Lung (tissue), 12 donors: Measurements from ENCODE around the gene BNIP3. TPM values are rescaled to one million over a fixed set of nuclear protein-coding genes. Genes with fewer than 3 reads are reported as not detected.

ENCODE experiments used
- ATAC-seq: fragments of 200-7000 bp; cut with Tn5 transposase; one replicate; pipeline ENCODE4 v1.9.1; 2020; ENCODE audit warnings: moderate number of reproducible peaks; ENCODE audit not compliant: insufficient read depth, low FRiP score
- DNase-seq, 3 donors: peaks; one replicate each; pipeline ENCODE4 v3.0.0-alpha.2; 2013 to 2017
- H3K27ac ChIP-seq, 2 donors: one replicate each; pipeline ENCODE4 v1.5.1; 2013; ENCODE audit warnings: mild to moderate bottlenecking in 2 of 2, moderate library complexity in 2 of 2, control low read depth in 1 of 2, inconsistent platforms in 1 of 2, low read depth in 1 of 2, low read length in 1 of 2
- H3K27me3 ChIP-seq, 3 donors: one replicate each; pipeline ENCODE4 v1.5.1; 2013; ENCODE audit warnings: low read length in 2 of 3; ENCODE audit not compliant: control insufficient read depth in 3 of 3, insufficient read depth in 3 of 3
- H3K36me3 ChIP-seq, 4 donors: one replicate each; pipeline ENCODE4 v1.5.1; 2013; ENCODE audit warnings: low read length in 4 of 4, mild to moderate bottlenecking in 1 of 4, moderate library complexity in 1 of 4; ENCODE audit not compliant: control insufficient read depth in 4 of 4, insufficient read depth in 4 of 4
- H3K4me1 ChIP-seq, 5 donors: one replicate each; pipeline ENCODE4 v1.5.1; 2013; ENCODE audit warnings: low read length in 5 of 5, mild to moderate bottlenecking in 2 of 5, moderate library complexity in 1 of 5; ENCODE audit not compliant: control insufficient read depth in 5 of 5, insufficient read depth in 5 of 5
- H3K4me3 ChIP-seq: one replicate; pipeline ENCODE4 v1.5.1; 2013; ENCODE audit warnings: mild to moderate bottlenecking, control low read depth, moderate library complexity
- H3K9ac ChIP-seq, 2 donors: one replicate each; pipeline ENCODE4 v1.5.1; 2013; ENCODE audit warnings: low read length in 2 of 2, control low read depth in 1 of 2; ENCODE audit not compliant: insufficient read depth in 1 of 2
- H3K9me3 ChIP-seq, 4 donors: one replicate each; pipeline ENCODE4 v1.5.1; 2013; ENCODE audit warnings: low read length in 3 of 4, mild to moderate bottlenecking in 1 of 4, moderate library complexity in 1 of 4; ENCODE audit not compliant: control insufficient read depth in 4 of 4, insufficient read depth in 3 of 4
- CTCF ChIP-seq: IDR thresholded peaks from 2 replicates; pipeline ENCODE4 v1.5.1; 2012; ENCODE audit warnings: mild to moderate bottlenecking; ENCODE audit errors: control extremely low read depth, extremely low read depth
- WGBS, 2 donors: extraction: QIAGEN DNeasy Blood & Tissue Kit; methylation state at CpG; one replicate each; pipeline ENCODE4 v1.1.7; 2013; 5-methylcytosine and 5-hydroxymethylcytosine counted together
- polyA plus RNA-seq, 2 donors: library from polyadenylated mRNA; stranded (reverse); fragments of 200-250 nt; gene quantifications; one replicate each; pipeline ENCODE4 v1.2.1, GENCODE V29; 2013
- total RNA-seq, 2 donors: library from RNA; depleted of rRNA in 1 of 2; stranded (reverse); fragments of >200 nt in 1 of 2; gene quantifications; one replicate each; pipeline ENCODE4 v1.2.1, GENCODE V29; 2014 to 2021
- donor health status: control.
- donor health status: control.
- donor health status: Bipolar disorder and iron deficiency.
- donor health status: healthy.
- donor health status: DM: yes; HTN: yes; CAD: no.

The BNIP3 gene
- total and polyA plus RNA-seq, 4 donors = 20.4 to 38.4 (median 30.8) TPM

GRCh38 chr10:131943021-131943814 lies 38.5 kb downstream of the BNIP3 start:
- Histone ChIP-seq H3K27ac (no peak overlapping the region), H3K4me1 (peaks cover 0 to 2% (median 0%) of the 10 kb centered on the region in 5 donors), H3K9ac (no peak overlapping the region), H3K27me3 (no peaks in the 10 kb centered on the region), H3K9me3 (no peaks in the 10 kb centered on the region), H3K4me3 (no peak overlapping the region), H3K36me3 (peaks cover 5 to 37% (median 35%) of the 10 kb centered on the region in 4 donors)
- DNase-seq (no peak), ATAC-seq (no peak)
- no peak for TF ChIP-seq CTCF
- WGBS, 2 donors = 86 to 91% methylated on average over 11 of the region's 11 CpGs

- H3K27me3 ChIP-seq = no peaks in the 10 kb centered on the region
- H3K9me3 ChIP-seq = no peaks in the 10 kb centered on the region
- H3K4me3 ChIP-seq = no peak overlapping the region
- WGBS, 2 donors = 100% methylated on average over 1 of the region's 1 CpG
- no peak overlapping the region for H3K9ac ChIP-seq
- H3K36me3 ChIP-seq = peaks cover 5 to 40% (median 34%) of the 10 kb centered on the region in 4 donors
- ATAC-seq (no peak), DNase-seq (no peak)
- H3K4me1 ChIP-seq = peaks cover 0 to 2% (median 0%) of the 10 kb centered on the region in 5 donors
- TF ChIP-seq CTCF = no peak
- H3K27ac ChIP-seq = no peak overlapping the region
Measured at GRCh38 chr10:131942455-131942854, 39.3 kb downstream of the BNIP3 start.

GRCh38 chr10:131938681-131939080 lies 43.0 kb downstream of the BNIP3 start:
- 98% methylated on average over 10 of the region's 10 CpGs for WGBS, 2 donors
- no peak for ATAC-seq
- Histone ChIP-seq H3K4me3 (no peak overlapping the region), H3K9ac (no peak overlapping the region), H3K36me3 (peaks cover 5 to 33% (median 30%) of the 10 kb centered on the region in 4 donors), H3K4me1 (peaks cover 0 to 9% (median 0%) of the 10 kb centered on the region in 5 donors), H3K27ac (no peak overlapping the region), H3K9me3 (no peaks in the 10 kb centered on the region), H3K27me3 (no peaks in the 10 kb centered on the region)
- no peak for TF ChIP-seq CTCF
- DNase-seq = no peak
